GM12801 (cell line): ENCODE measurements around the gene LIMCH1.

Source experiments
- TF ChIP-seq, protein P1 (sequence below): IDR thresholded peaks from one replicate; pipeline ENCODE4 v1.5.1; 2011; ENCODE audit warnings: control low read depth; ENCODE audit not compliant: insufficient read length; ENCODE audit errors: extremely low read depth

The LIMCH1 gene

DNA sequence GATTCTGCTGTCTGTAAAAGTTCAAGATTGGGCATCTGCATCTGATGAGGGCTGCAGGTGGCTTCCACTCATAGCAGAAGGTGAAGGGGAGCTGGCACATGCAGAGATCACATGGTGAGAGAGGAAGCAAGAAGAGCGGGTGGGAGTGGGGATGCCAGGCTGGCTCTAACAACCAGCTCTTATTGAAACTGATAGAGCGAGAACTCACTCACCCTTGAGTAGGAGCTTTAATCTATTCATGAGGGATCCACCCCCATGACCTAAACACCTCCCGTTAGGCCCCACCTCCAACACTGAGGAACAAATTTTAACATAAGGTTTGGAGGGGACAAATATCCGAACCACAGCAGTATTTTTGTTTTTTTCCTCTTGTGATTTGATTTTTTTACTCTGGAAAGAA is 164.8 kb downstream of the LIMCH1 start:
- TF ChIP-seq, protein P1, sequence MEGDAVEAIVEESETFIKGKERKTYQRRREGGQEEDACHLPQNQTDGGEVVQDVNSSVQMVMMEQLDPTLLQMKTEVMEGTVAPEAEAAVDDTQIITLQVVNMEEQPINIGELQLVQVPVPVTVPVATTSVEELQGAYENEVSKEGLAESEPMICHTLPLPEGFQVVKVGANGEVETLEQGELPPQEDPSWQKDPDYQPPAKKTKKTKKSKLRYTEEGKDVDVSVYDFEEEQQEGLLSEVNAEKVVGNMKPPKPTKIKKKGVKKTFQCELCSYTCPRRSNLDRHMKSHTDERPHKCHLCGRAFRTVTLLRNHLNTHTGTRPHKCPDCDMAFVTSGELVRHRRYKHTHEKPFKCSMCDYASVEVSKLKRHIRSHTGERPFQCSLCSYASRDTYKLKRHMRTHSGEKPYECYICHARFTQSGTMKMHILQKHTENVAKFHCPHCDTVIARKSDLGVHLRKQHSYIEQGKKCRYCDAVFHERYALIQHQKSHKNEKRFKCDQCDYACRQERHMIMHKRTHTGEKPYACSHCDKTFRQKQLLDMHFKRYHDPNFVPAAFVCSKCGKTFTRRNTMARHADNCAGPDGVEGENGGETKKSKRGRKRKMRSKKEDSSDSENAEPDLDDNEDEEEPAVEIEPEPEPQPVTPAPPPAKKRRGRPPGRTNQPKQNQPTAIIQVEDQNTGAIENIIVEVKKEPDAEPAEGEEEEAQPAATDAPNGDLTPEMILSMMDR: no peak

DNA sequence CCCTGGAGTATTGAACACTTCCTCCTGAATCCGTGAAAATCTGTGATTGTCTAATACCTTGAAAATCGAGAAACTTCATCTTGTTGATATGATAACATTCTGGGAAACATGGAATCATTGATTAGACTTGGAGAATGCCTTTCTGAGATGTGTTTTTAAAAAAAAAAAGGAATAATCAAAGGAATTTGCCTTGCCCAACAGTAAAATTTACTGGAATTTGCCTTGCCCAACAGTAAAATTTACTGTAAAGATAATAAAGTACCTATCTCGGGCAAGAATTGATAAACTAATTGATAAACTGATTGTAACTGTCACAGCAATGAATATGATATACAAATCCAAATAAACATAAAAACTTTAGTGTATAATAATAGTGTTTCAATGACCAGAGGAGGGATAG is 165.8 kb downstream of the LIMCH1 start:
- TF ChIP-seq, protein P1: no peak

GRCh38 chr4:41709844-41710481 is 172.0 kb downstream of the LIMCH1 start:
- TF ChIP-seq, protein P1: no peak

DNA sequence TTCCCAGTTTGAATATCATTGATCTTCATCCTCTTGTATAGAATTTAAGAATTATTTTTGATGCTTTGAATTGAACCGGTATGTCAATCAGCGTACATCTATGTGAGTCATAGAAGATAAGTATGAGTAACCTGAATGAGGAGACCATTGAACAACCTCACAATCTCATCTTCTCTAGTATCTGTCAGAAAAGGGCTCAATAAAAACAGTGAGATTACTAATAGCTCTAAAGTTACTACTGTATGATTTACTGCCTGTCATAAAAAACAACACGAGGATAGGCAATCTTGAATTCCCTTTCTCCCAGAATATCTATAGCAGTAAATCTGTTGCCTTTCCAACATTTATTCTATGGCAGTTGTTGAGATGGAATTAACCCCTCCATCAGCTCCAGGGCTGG is 174.5 kb downstream of the LIMCH1 start:
- TF ChIP-seq, protein P1: no peak

DNA sequence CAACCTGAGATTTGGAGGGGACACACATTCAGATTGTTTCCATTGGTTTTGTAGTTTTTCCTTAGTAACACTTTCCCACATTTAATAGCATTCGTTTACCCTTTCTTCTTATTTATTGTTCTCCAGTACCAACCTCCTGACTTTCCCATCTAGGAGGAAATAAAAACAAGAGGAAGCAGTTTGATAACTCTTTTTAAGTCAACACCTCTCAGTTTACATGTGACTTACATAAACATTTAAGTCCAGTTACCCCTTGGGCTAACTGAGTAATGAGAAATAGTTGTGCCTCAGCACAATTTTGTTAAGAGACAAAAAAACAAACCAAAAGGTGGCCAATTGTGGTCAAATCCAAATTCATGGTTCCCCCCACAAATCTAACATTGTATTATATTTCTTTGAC is 175.8 kb downstream of the LIMCH1 start:
- TF ChIP-seq, protein P1: no peak

GRCh38 chr4:41714364-41715000 is 176.5 kb downstream of the LIMCH1 start:
- TF ChIP-seq, protein P1: no peak

DNA sequence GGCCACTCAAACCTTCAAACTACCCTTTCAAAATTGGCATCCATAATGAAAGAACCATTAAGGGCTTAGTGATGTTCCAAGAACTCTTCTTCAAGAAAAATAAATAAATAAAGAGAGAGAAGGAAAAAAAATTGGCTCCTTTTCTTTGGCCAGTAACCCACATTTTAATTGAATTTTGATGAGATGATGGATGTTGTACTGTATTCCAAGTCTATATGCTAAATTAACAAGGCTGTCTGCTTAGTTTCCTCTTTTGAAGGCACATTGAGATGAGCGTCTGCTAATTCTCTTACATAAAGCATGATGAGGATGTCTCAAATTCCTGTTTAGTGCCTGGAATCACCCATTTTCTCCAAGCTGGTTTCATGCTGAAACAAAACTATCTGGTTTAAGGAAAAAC is 177.2 kb downstream of the LIMCH1 start:
- TF ChIP-seq, protein P1: no peak
